Gastrocnemius medialis (tissue), 4 donors: ENCODE data around the gene PRSS53.

Source experiments
- POLR2A ChIP-seq, 2 donors: fragments of 450-650 bp; IDR thresholded peaks; one replicate each; pipeline ENCODE4 v1.6.1; 2017; ENCODE audit warnings: antibody characterized with exemption in 2 of 2, mild to moderate bottlenecking in 2 of 2, moderate library complexity in 2 of 2
- TF ChIP-seq, protein P1 (sequence below), 5 experiments: fragments of 450-650 bp in 3 of 5; fragments of 200-600 bp in 2 of 5; sonication (generic) in 2 of 5; IDR thresholded peaks in 4 of 5; conservative IDR thresholded peaks in 1 of 5; 1 replicate in 4 of 5; 2 replicates in 1 of 5; pipeline ENCODE4 v1.5.1; 2016 to 2019; ENCODE audit warnings: antibody characterized with exemption in 5 of 5, mild to moderate bottlenecking in 3 of 5, moderate library complexity in 3 of 5

DNA sequence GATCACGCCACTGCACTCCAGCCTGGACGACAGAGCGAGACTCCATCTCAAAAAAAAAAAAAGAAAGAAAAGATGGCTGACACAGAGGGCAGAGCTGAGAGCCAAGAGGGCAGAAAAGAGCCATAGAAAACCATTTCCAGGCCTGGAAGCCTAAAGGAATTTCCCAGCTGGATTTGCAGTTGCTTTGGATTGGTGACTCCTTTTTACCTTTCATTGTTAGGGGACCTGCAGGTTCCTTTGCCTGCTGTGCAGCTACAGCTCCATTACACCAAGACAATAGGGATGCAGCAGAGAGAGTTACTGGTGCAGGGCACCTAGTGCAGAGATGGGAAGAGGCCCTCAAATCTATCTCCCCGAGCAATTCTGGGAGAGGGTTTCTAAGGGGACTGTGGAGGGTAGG, 33.1 kb downstream of the PRSS53 start:
- TF ChIP-seq, protein P1, sequence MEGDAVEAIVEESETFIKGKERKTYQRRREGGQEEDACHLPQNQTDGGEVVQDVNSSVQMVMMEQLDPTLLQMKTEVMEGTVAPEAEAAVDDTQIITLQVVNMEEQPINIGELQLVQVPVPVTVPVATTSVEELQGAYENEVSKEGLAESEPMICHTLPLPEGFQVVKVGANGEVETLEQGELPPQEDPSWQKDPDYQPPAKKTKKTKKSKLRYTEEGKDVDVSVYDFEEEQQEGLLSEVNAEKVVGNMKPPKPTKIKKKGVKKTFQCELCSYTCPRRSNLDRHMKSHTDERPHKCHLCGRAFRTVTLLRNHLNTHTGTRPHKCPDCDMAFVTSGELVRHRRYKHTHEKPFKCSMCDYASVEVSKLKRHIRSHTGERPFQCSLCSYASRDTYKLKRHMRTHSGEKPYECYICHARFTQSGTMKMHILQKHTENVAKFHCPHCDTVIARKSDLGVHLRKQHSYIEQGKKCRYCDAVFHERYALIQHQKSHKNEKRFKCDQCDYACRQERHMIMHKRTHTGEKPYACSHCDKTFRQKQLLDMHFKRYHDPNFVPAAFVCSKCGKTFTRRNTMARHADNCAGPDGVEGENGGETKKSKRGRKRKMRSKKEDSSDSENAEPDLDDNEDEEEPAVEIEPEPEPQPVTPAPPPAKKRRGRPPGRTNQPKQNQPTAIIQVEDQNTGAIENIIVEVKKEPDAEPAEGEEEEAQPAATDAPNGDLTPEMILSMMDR (IDR thresholded peaks at IDR 0.05 in 4 of 5, conservative IDR thresholded peaks at IDR 0.05 in 1 of 5): no peak
- TF ChIP-seq POLR2A (IDR thresholded peaks at IDR 0.05): no peak
